Central memory CD8-positive, alpha-beta T cell (primary cell): Measurements from ENCODE around the gene HTR3B.

Experiments
- ATAC-seq: fragments of 150-1000 bp; cut with Tn5 transposase; replicated peaks from 2 replicates; pipeline ENCODE4 v1.10.0; 2022; ENCODE audit warnings: mild to moderate bottlenecking, moderate FRiP score, moderate number of reproducible peaks; ENCODE audit not compliant: poor library complexity, severe bottlenecking; ENCODE audit errors: extremely low read depth
- DNase-seq, 2 donors: peaks; one replicate each; pipeline ENCODE4 v3.0.0; 2021; ENCODE audit warnings: low spot score in 2 of 2
- H3K27ac Mint-ChIP-seq: one replicate; pipeline ENCODE4 v1.8.0; 2022; ENCODE audit warnings: low read depth, mild to moderate bottlenecking, moderate library complexity, mixed read lengths
- H3K27me3 Mint-ChIP-seq: one replicate; pipeline ENCODE4 v1.8.0; 2022; ENCODE audit warnings: mixed read lengths
- H3K36me3 Mint-ChIP-seq: one replicate; pipeline ENCODE4 v1.8.0; 2022; ENCODE audit warnings: mild to moderate bottlenecking, moderate library complexity, mixed read lengths; ENCODE audit not compliant: insufficient read depth
- H3K4me1 Mint-ChIP-seq: one replicate; pipeline ENCODE4 v1.8.0; 2022; ENCODE audit warnings: mixed read lengths
- H3K4me3 Mint-ChIP-seq: one replicate; pipeline ENCODE4 v1.8.0; 2022; ENCODE audit warnings: mild to moderate bottlenecking, moderate library complexity, mixed read lengths
- H3K9me3 Mint-ChIP-seq: one replicate; pipeline ENCODE4 v1.8.0; 2022; ENCODE audit warnings: mixed read lengths

Gene HTR3B

DNA sequence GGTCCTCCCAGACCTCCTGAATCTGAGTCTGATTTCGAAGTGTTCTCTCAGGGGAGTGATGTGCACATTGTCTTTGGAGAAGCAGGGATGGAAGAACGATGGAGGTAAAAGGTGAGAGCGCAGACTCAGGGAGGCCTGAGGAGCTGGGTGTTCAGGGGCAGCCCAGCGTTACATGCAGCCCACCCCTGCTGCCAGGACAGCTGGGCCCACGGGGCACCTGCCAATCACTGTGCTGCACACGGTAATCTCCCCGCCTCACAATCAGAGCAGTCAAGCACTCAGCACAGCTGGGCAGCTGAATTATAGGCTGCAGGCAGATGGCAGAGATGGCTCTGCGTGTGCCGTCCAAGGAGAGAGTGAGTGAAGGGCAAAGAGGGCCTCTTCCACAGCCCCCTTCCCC, 52.4 kb downstream of the HTR3B start:
- no peak overlapping the region for H3K27ac Mint-ChIP-seq
- DNase-seq (no peak), ATAC-seq (no peak)
- H3K4me1 Mint-ChIP-seq: no peaks in the 10 kb centered on the region
- no peaks in the 10 kb centered on the region for H3K36me3 Mint-ChIP-seq
- no peak overlapping the region for H3K4me3 Mint-ChIP-seq
- peaks cover 38% of the 10 kb centered on the region for H3K27me3 Mint-ChIP-seq
- H3K9me3 Mint-ChIP-seq: no peaks in the 10 kb centered on the region

DNA sequence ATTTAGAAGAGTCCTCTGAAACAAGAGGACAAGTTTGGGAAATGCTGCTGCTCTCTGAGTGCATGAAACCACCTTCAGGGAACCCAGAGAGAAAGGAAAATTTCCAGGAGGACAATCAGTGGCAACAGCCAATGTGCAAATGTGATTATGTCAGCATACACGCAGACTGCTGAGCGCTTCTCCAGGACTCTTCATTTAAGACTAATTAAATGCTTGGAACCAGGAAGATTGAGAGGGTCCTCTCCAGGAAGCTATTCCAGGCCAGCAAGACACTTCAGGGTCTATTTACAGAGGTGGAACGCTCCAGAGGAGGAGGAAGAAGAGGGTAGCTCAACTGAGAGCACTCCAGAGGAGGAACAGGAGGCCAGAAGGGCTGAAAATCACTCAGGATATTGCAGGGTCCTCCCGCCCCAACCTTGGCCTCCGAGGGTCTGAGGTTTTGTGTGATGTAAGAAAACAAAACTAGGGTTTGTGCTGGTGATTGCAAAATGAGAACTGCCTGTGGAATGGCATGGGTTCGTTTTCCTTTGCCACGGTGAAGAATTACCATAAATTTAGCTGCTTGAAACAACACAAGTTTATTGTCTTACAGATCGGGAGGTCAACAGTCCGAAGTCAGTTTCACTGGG, 56.2 kb downstream of the HTR3B start:
- no peak overlapping the region for H3K27ac Mint-ChIP-seq
- H3K4me1 Mint-ChIP-seq: no peaks in the 10 kb centered on the region
- no peak overlapping the region for H3K4me3 Mint-ChIP-seq
- DNase-seq (no peak), ATAC-seq (no peak)
- H3K27me3 Mint-ChIP-seq: peaks cover 23% of the 10 kb centered on the region
- no peaks in the 10 kb centered on the region for H3K9me3 Mint-ChIP-seq
- no peaks in the 10 kb centered on the region for H3K36me3 Mint-ChIP-seq

DNA sequence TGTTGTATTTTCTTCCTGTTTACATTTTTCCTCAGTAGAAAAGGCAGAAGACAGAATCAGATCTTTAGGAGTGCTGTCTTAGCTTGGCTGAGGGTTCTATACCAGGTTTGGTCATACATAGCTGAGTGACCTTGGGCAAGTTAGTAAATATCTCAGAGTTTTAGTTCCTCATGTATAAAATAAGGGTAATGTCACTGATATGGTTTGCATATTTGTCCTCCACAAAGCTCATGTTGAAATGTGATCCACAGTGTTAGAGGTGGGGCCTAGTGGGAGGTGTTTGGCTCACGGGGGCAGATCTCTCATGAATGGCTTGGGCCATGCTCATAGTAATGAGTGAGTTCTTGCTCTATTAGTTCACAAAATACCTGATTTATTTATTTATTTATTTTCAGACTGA, 62.8 kb downstream of the HTR3B start:
- H3K4me1 Mint-ChIP-seq: no peaks in the 10 kb centered on the region
- no peak overlapping the region for H3K27ac Mint-ChIP-seq
- no peaks in the 10 kb centered on the region for H3K9me3 Mint-ChIP-seq
- DNase-seq (no peak), ATAC-seq (no peak)
- H3K27me3 Mint-ChIP-seq: peaks cover 34% of the 10 kb centered on the region
- H3K36me3 Mint-ChIP-seq: no peaks in the 10 kb centered on the region
- no peak overlapping the region for H3K4me3 Mint-ChIP-seq

DNA sequence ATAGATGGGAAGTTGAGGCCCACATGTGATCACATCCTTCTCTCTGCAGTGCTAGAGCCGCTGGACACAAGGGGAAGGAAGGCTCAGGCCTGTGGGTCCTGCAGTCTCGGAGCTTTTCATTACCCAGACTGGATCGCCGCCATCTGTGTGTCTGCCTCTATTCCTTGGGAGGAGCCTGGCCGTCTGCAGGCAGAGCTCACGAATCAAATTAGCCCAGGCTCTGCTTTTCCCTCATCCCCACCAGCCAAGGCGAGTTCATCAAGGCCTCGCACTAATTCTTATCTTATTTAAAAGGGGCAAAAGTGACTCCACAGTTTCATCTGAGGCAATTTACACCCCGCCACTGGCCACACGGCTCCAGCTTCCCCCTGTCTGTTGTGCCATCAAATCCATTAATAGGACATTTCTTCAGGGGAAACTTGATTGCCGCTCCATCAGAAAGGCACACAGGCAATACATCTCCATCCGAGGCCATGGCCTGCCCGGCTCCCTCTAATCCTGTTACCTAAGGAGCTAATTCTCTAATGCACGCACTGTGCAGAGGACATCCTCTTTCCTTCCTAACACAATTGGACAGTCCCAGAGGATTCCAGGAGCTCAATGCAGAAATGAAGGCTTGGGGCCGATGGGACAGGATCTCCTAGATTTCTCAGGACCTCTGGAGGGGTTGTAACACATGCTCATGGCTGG, 67.1 kb downstream of the HTR3B start:
- no peaks in the 10 kb centered on the region for H3K9me3 Mint-ChIP-seq
- H3K36me3 Mint-ChIP-seq: no peaks in the 10 kb centered on the region
- H3K27ac Mint-ChIP-seq: no peak overlapping the region
- H3K4me1 Mint-ChIP-seq: no peaks in the 10 kb centered on the region
- no peak for ATAC-seq
- peaks cover 39% of the 10 kb centered on the region for H3K27me3 Mint-ChIP-seq
- no peak overlapping the region for H3K4me3 Mint-ChIP-seq
- no peak for DNase-seq

DNA sequence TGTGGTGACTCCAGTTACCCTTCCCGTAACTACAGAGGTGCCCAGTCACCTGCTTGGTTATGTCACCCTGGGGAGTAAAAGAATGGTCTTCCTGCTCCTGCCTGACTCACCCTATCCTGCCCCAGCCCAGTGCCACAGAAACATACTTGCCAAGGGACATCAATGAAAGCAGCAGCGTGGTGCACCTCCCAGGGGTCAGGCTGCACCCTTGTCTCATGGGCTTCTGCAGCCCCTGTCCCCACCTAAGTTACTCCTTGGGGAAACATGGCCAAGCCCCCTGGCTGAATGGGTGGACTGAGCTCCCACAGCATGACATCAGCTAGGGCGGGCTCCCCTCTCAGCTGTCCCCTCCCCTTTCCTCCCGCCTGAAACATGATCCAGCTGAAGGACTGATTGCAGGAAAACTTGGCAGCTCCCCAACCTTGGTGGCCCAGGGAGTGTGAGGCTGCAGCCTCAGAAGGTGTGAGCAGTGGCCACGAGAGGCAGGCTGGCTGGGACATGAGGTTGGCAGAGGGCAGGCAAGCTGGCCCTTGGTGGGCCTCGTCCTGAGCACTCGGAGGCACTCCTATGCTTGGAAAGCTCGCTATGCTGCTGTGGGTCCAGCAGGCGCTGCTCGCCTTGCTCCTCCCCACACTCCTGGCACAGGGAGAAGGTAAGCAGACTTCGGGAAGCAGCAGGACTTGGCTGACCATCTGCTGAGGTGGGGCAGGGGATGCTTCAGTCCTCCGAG, 70.3 kb downstream of the HTR3B start, which contains the start of gene HTR3A:
Gene HTR3A, plus strand, starts transcription at position 368 of the 730 bp plus-strand sequence. Its CDS starts 218 bp downstream, at position 586.
- ATAC-seq (no peak), DNase-seq (no peak)
- Mint-ChIP-seq H3K36me3 (no peaks in the 10 kb centered on the region), H3K27me3 (peaks cover 59% of the 10 kb centered on the region), H3K27ac (no peak within 1 kb of the TSS), H3K9me3 (no peaks in the 10 kb centered on the region), H3K4me3 (no peak within 1 kb of the TSS), H3K4me1 (no peaks in the 10 kb centered on the region)

DNA sequence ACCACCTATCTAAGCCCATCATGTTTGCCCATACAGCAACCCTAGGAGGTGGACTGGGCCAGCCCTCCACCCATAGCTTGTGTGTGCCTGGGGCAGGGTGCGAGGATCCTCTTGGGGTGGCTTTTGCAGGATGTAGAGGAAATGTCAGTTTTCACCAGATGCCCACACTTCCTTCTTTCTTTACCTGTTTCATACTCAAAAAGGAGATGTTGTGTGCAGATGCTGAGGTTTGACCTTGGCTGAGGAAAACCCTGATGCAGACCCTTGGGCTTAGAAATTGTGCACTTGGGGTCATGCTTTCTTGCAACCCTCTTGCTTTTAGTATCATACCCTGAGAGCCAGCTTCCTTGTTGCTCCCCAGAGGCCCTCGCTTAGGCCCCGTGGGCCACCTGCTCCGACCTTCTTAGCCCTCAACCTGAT, 72.5 kb downstream of the HTR3B start:
- no peaks in the 10 kb centered on the region for H3K36me3 Mint-ChIP-seq
- DNase-seq: no peak
- no peak overlapping the region for H3K27ac Mint-ChIP-seq
- H3K4me3 Mint-ChIP-seq: no peak overlapping the region
- no peaks in the 10 kb centered on the region for H3K9me3 Mint-ChIP-seq
- peaks cover 65% of the 10 kb centered on the region for H3K27me3 Mint-ChIP-seq
- no peak for ATAC-seq
- H3K4me1 Mint-ChIP-seq: no peaks in the 10 kb centered on the region

DNA sequence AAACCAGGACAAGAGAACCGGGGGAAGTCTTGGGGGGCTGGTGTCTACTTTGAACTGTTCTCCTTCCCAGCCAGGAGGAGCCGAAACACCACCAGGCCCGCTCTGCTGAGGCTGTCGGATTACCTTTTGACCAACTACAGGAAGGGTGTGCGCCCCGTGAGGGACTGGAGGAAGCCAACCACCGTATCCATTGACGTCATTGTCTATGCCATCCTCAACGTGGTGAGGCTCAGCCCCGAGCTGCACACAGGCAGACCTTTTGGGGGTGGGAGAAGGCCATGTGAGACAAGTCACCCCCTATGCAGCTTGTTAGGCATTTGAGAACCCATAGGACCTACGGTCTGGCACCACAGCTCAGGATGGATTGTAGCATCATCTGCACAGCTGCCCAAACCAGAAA, 73.1 kb downstream of the HTR3B start:
- ATAC-seq (no peak), DNase-seq (no peak)
- Mint-ChIP-seq H3K9me3 (no peaks in the 10 kb centered on the region), H3K27me3 (peaks cover 65% of the 10 kb centered on the region), H3K4me3 (no peak overlapping the region), H3K27ac (no peak overlapping the region), H3K4me1 (no peaks in the 10 kb centered on the region), H3K36me3 (no peaks in the 10 kb centered on the region)

DNA sequence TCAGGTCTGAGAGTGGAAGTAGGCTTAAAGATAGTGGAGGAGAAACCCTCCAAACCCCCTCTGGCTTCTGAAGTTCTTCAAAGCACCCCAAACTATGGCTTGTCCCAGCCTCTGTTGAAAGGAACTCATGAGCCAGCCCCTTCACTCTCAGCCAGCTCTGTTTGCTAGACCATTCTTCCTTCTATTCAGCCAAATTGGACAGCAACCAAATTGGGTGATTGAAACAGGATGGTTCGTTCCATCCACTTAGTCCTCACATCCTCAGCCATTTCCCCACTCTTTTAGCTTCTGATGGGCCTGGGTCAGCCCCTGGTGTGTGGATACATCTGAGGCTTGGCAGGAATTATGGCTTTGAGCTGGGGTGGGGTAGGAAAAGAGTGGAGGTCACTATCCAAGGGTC, 74.8 kb downstream of the HTR3B start:
- Mint-ChIP-seq H3K27me3 (peaks cover 83% of the 10 kb centered on the region), H3K36me3 (peaks cover 2% of the 10 kb centered on the region), H3K27ac (no peak overlapping the region), H3K9me3 (no peaks in the 10 kb centered on the region), H3K4me1 (no peaks in the 10 kb centered on the region), H3K4me3 (no peak overlapping the region)
- DNase-seq (no peak), ATAC-seq (no peak)

DNA sequence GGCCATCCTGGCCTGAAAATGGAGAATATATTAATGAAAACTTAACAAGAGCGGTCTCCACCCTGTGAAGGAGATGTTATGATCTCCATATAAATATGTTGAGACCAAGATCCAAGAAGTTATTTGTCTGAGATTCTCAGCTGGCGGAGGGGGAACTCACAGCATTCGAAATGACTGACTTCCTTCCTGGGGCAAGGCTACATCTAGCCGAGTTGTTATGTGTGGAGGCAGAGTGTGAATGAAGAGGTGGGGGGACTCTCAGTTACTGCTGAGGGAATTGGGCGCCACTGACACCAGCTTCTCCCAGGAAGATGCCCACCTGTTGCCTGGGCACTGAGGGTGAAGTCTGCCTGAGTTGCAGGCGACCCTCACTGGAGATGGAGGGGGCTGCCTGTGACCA, 76.2 kb downstream of the HTR3B start:
- H3K27me3 Mint-ChIP-seq: peaks cover 85% of the 10 kb centered on the region

DNA sequence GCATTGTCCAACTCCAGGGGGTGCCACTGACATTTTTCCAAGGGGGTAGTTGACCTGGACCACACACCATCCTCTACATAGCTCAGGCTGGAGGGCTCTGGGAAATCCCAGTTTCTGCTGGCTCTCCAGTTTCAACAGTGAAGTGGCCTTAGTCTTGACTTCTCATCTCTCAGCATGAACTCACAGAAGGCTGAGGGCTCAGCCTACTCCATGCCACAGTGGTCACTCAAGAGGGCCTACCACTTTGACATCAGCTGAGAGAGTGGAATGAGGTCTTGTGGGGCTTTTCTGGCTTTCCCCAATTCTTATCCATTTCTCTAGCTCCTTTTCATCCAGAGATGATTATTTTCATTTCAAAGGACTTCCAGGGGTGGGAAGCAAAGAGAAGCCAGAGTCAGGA, 77.7 kb downstream of the HTR3B start:
- no peak for ATAC-seq
- Mint-ChIP-seq H3K27ac (no peak overlapping the region), H3K9me3 (no peaks in the 10 kb centered on the region)

More for the DNA sequence above, 76.2 kb downstream of the HTR3B start:
- no peaks in the 10 kb centered on the region for H3K9me3 Mint-ChIP-seq
- H3K36me3 Mint-ChIP-seq: peaks cover 2% of the 10 kb centered on the region
- no peak for DNase-seq
- no peak overlapping the region for H3K4me3 Mint-ChIP-seq
- no peak overlapping the region for H3K27ac Mint-ChIP-seq
- H3K4me1 Mint-ChIP-seq: no peaks in the 10 kb centered on the region
- ATAC-seq: no peak

DNA sequence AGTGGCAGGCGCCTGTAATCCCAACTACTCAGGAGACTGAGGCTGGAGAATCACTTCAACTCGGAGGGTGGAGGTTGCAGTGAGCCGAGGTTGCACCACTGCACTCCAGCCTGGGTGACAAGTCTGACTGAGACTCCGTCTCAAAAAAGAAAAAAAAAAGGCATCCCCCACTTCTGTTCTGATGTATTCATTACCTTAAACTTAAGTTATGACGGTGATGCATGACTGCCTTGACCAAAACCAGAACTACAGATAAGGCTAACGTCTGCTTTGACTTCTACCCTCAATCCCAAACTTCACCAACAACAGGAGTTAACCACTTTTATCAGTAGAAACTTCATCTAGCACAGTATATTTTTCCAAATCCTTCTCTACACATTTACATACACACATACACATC, 80.2 kb downstream of the HTR3B start:
- H3K36me3 Mint-ChIP-seq: peaks cover 2% of the 10 kb centered on the region
- DNase-seq (no peak), ATAC-seq (no peak)
- H3K27me3 Mint-ChIP-seq: peaks cover 84% of the 10 kb centered on the region
- no peak overlapping the region for H3K27ac Mint-ChIP-seq
- H3K9me3 Mint-ChIP-seq: no peaks in the 10 kb centered on the region
- H3K4me1 Mint-ChIP-seq: no peaks in the 10 kb centered on the region
- H3K4me3 Mint-ChIP-seq: no peak overlapping the region

More for the DNA sequence above, 77.7 kb downstream of the HTR3B start:
- Mint-ChIP-seq H3K4me1 (no peaks in the 10 kb centered on the region), H3K36me3 (peaks cover 2% of the 10 kb centered on the region), H3K4me3 (no peak overlapping the region), H3K27me3 (peaks cover 85% of the 10 kb centered on the region)
- DNase-seq: no peak

DNA sequence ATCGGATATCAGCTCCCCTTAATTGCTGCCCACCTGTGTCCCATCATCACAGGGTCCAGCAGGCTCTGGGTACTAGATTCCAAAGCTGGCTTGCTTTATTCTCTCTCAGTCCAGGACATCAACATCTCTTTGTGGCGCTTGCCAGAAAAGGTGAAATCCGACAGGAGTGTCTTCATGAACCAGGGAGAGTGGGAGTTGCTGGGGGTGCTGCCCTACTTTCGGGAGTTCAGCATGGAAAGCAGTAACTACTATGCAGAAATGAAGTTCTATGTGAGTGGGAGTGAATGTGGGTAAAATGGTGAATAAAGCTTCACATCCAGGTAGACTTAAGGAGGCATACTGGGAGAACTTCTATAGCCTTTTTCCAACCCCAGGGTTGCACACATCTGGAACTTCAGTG, 81.3 kb downstream of the HTR3B start:
- H3K27me3 Mint-ChIP-seq: peaks cover 84% of the 10 kb centered on the region

More for the DNA sequence above, 81.3 kb downstream of the HTR3B start:
- H3K9me3 Mint-ChIP-seq: no peaks in the 10 kb centered on the region
- H3K36me3 Mint-ChIP-seq: peaks cover 3% of the 10 kb centered on the region
- H3K27ac Mint-ChIP-seq: no peak overlapping the region
- ATAC-seq: no peak
- no peaks in the 10 kb centered on the region for H3K4me1 Mint-ChIP-seq
- no peak overlapping the region for H3K4me3 Mint-ChIP-seq
- DNase-seq: no peak
